Prostate gland (tissue), 2 donors: ENCODE results near the gene SIRT3.
"Not testable (repeated sequence)": the region's sequence is repeated elsewhere in the genome, so short reads cannot be mapped to it uniquely, and the experiment has no call there.

Experiments used
- CTCF ChIP-seq, 4 experiments: fragments of 200-600 bp in 2 of 4; fragments of 450-650 bp in 2 of 4; sonication (generic) in 2 of 4; IDR thresholded peaks; 1 replicate in 3 of 4; 2 replicates in 1 of 4; pipeline ENCODE4 v1.5.1; 2016 to 2019; ENCODE audit warnings: antibody characterized with exemption in 4 of 4, mild to moderate bottlenecking in 2 of 4, moderate library complexity in 2 of 4
- POLR2A ChIP-seq: fragments of 450-650 bp; IDR thresholded peaks from one replicate; pipeline ENCODE4 v1.6.1; 2016; ENCODE audit warnings: antibody characterized with exemption, mild to moderate bottlenecking
- POLR2AphosphoS5 ChIP-seq: sonication (generic); formaldehyde crosslinking; IDR thresholded peaks from one replicate; pipeline ENCODE4 v1.6.1; 2017; ENCODE audit warnings: antibody characterized with exemption

GRCh38 chr11:189200-189783, 46.9 kb downstream of the SIRT3 start:
- TF ChIP-seq CTCF (IDR thresholded peaks at IDR 0.05); POLR2A; POLR2AphosphoS5: not testable (repeated sequence)
